ENCODE results near the gene EFNA4. TPM values are rescaled to one million over a fixed set of nuclear protein-coding genes. Genes with fewer than 3 reads are reported as not detected.
A peak's percentile ranks its signal among the peaks of the same experiment; 100 is the strongest.

EFNA4 gene
- total RNA-seq, 3 donors from 2014 or later (not counting 1 experiment from before 2014, with no cell fraction given) = 4.6 to 6.8 (median 5.5) TPM

DNA sequence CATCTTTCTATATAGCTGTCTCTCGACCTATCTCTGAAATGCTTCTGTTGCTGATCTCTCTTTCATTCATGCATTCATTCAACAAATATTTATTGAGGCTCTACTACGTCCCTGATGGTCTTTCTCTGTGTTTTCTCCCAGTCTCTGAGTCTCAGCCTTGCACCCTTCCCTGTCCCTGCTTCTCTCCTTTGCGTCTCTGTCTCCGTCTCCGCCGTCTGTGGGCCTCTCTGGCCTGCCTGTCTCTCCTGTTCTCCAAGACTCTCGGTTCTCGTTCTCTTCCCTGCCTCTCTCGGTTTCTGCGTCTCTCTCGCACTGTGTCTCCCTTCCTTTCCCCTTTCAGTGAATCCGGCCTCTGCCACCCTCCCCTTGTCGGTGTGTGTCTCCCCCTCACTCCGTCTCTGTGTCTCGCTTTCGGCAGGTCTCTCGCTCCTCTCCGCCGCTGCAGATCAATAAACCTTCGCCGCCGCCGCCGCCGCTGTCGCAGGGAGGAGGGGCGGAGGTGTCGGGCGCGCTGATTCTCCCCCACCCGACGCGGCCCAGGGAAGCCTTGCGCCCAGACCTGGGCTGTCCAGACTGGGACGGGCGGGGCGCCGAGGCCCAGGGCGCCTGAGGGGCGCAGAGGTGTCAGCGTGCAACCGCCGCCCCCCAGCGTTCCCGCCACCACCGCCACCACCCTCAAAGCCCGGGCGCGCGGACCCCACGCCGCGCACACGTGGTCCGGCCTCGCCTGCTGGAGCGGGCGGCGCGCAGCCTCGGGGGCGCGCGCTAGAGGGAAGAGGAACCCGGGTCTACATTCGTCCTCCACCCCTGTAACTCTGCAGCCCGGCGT, 18.1 kb downstream of the EFNA4 start:
- H3K9me3 ChIP-seq (ENCODE audit: control insufficient read depth, insufficient read depth, low read length) = no peaks in the 10 kb centered on the region
- H3K4me3 ChIP-seq (ENCODE audit: low read length) = no peak overlapping the region
- H3K27ac ChIP-seq (ENCODE audit: low read length) = no peak overlapping the region
- H3K4me1 ChIP-seq (ENCODE audit: control insufficient read depth, insufficient read depth, low read length) = peaks cover 68% of the 10 kb centered on the region
- intact Hi-C loops (cut with micrococcal nuclease) = no loop called here
- TF ChIP-seq, protein P1, sequence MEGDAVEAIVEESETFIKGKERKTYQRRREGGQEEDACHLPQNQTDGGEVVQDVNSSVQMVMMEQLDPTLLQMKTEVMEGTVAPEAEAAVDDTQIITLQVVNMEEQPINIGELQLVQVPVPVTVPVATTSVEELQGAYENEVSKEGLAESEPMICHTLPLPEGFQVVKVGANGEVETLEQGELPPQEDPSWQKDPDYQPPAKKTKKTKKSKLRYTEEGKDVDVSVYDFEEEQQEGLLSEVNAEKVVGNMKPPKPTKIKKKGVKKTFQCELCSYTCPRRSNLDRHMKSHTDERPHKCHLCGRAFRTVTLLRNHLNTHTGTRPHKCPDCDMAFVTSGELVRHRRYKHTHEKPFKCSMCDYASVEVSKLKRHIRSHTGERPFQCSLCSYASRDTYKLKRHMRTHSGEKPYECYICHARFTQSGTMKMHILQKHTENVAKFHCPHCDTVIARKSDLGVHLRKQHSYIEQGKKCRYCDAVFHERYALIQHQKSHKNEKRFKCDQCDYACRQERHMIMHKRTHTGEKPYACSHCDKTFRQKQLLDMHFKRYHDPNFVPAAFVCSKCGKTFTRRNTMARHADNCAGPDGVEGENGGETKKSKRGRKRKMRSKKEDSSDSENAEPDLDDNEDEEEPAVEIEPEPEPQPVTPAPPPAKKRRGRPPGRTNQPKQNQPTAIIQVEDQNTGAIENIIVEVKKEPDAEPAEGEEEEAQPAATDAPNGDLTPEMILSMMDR (IDR thresholded peaks at IDR 0.05) = no peak
- DNase-seq = peak in 1 of 2 donors; percentile 54
- WGBS (ENCODE audit: insufficient coverage) = 3% methylated on average over 65 of the region's 68 CpGs
- Mint-ChIP-seq H3K4me1 (peaks cover 38 to 62% of the 10 kb centered on the region in 2 donors), H3K4me3 (peak overlapping the region; percentile 77), H3K27ac (peak overlapping the region; percentile 4 to 8), H3K36me3 (no peaks in the 10 kb centered on the region), H3K27me3 (ENCODE audit: low read depth in 2 of 2) (peaks cover 25 to 37% of the 10 kb centered on the region in 2 donors), H3K9me3 (no peaks in the 10 kb centered on the region)
- H3K27me3 ChIP-seq (ENCODE audit: control insufficient read depth, insufficient read depth, low read length) = peaks cover 52% of the 10 kb centered on the region
- ATAC-seq = no peak
- H3K36me3 ChIP-seq (ENCODE audit: control insufficient read depth, insufficient read depth, low read length) = no peaks in the 10 kb centered on the region

DNA sequence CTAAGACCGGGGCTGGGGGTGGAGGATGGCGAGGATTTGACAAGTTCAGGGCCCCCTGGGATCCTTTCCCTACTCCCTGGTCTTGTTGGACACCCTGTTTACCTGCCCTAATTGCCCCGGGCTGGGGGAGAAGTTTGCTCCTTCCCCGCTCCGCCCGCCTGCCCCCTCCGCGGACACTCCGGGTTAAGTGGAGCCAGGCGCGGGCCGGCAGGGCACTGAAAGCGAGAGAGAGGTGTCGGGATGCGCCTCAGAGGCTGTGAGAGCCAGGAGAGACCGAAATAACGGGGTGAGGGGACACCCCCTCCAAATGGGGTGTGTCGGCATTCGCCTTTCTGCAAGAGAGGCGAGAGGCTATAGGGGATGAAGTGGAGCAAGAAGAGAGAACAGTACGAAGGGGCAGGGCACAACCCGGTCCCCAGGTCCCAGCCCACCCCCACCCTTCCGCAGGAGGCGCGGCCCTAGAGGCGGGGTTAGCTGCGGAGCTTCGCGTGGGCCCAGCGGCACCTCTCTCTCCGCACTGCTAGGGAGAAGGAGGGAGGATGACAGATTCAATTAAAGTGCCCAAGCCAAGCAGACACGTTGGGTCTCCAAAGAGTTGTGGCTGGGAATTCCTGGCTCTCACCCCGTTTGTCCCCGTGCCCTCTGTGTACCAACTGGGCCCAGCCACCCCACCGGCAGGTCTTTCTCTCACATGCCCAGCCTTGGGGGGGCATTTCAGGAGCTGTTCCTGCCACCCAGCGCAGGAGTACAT, 18.9 kb downstream of the EFNA4 start:
- Histone ChIP-seq H3K36me3 (ENCODE audit: control insufficient read depth, insufficient read depth, low read length) (no peaks in the 10 kb centered on the region), H3K27ac (ENCODE audit: low read length) (no peak overlapping the region), H3K27me3 (ENCODE audit: control insufficient read depth, insufficient read depth, low read length) (peaks cover 52% of the 10 kb centered on the region), H3K4me1 (ENCODE audit: control insufficient read depth, insufficient read depth, low read length) (peaks cover 68% of the 10 kb centered on the region), H3K9me3 (ENCODE audit: control insufficient read depth, insufficient read depth, low read length) (no peaks in the 10 kb centered on the region), H3K4me3 (ENCODE audit: low read length) (no peak overlapping the region)
- H3K9me3 Mint-ChIP-seq = no peaks in the 10 kb centered on the region
- DNase-seq = peak in 1 of 2 donors; percentile 56
- peaks cover 25 to 37% of the 10 kb centered on the region in 2 donors for H3K27me3 Mint-ChIP-seq (ENCODE audit: low read depth in 2 of 2)
- H3K4me1 Mint-ChIP-seq = peaks cover 38 to 62% of the 10 kb centered on the region in 2 donors
- TF ChIP-seq, protein P1 (IDR thresholded peaks at IDR 0.05) = no peak
- H3K4me3 Mint-ChIP-seq = peak overlapping the region; percentile 60
- no peak for ATAC-seq
- intact Hi-C loops (cut with micrococcal nuclease) = no loop called here
- WGBS (ENCODE audit: insufficient coverage) = 5% methylated on average over 32 of the region's 36 CpGs
- H3K27ac Mint-ChIP-seq = no peak overlapping the region
- no peaks in the 10 kb centered on the region for H3K36me3 Mint-ChIP-seq

DNA sequence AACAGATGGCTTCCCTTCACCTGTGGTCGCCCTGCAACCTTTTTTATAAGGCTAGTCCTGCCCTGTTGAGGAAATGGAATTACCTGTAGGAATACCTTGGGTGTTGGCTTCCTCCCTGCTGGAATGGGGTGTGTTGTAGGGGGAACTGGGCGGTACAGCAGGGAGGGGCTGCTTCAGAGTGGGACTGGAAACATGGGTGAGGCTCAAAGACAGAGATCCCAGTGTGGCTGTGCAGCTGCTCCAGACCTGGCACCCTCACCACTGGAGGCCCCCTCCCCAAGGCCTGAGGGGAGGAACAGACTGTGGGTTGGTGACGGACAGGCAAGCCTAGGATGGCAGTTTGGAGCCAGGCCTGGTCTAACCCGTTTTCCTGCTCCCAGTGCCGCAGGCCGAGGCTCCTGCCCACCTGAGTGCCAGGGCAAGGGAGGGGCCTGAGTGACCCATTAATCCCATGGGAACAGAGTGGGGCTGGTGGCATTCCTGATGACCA, 19.6 kb downstream of the EFNA4 start:
- H3K27me3 Mint-ChIP-seq (ENCODE audit: low read depth in 2 of 2) = peaks cover 25 to 32% of the 10 kb centered on the region in 2 donors
- WGBS (ENCODE audit: insufficient coverage) = 75% methylated on average over 6 of the region's 6 CpGs
- H3K27ac Mint-ChIP-seq = no peak overlapping the region

More for the DNA sequence above, 19.6 kb downstream of the EFNA4 start:
- Mint-ChIP-seq H3K36me3 (no peaks in the 10 kb centered on the region), H3K4me1 (peaks cover 38 to 62% of the 10 kb centered on the region in 2 donors), H3K4me3 (no peak overlapping the region), H3K9me3 (no peaks in the 10 kb centered on the region)
- ATAC-seq (no peak), DNase-seq (peak in 1 of 2 donors; percentile 13)
- peaks cover 68% of the 10 kb centered on the region for H3K4me1 ChIP-seq (ENCODE audit: control insufficient read depth, insufficient read depth, low read length)
- TF ChIP-seq, protein P1 (IDR thresholded peaks at IDR 0.05) = no peak
- H3K4me3 ChIP-seq (ENCODE audit: low read length) = no peak overlapping the region
- H3K9me3 ChIP-seq (ENCODE audit: control insufficient read depth, insufficient read depth, low read length) = no peaks in the 10 kb centered on the region
- intact Hi-C loops (cut with micrococcal nuclease) = no loop called here
- H3K27me3 ChIP-seq (ENCODE audit: control insufficient read depth, insufficient read depth, low read length) = peaks cover 52% of the 10 kb centered on the region
- no peaks in the 10 kb centered on the region for H3K36me3 ChIP-seq (ENCODE audit: control insufficient read depth, insufficient read depth, low read length)
- H3K27ac ChIP-seq (ENCODE audit: low read length) = no peak overlapping the region

Measured in natural killer cell (primary cell).